ENCODE data around the gene ABHD2. TPM values are rescaled to one million over a fixed set of nuclear protein-coding genes. Genes with fewer than 3 reads are reported as not detected.
"Not testable (repeated sequence)": the region's sequence is repeated elsewhere in the genome, so short reads cannot be mapped to it uniquely, and the experiment has no call there.

Gene ABHD2
- total RNA-seq, 1 donor from 2014 or later = 84.4 TPM

- intact Hi-C loops (cut with micrococcal nuclease); ATAC-seq; DNase-seq: not testable (repeated sequence)
Measured at GRCh38 chr15:89239883-89240810, 151.9 kb downstream of the ABHD2 start.

DNA sequence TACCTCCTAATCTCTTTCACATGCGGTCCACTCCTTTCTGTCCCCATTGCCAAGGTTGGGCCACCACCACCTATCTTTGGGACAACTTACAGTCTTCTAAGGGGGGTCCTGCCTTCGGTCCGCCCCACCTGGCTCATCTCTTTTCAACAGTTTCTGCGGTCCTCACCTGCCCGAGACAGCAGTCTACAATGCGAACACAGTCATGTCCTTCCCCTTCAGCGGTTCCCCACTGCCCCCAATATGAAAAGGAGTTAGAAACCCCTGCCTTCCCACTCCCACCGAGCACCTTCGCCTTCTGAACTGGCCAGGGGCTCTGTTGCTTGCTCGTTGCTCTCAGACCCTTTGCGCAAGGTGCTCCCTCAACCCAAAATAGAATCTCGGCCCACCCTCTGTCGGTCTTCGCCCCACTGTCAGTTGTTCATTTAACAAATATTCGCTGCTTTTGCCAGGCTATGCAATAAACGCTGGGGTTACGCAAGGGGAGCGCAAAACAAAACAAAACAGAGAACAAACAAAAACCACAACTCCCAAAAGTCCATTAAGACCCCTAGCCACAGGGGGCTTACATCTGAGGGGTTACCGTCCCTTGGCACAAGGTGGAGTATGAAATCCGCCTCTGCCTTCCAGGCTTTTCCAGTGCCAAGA, 154.9 kb downstream of the ABHD2 start:
- ATAC-seq (peak; percentile 44), DNase-seq (no peak)
- intact Hi-C loops (cut with micrococcal nuclease) = no loop called here

DNA sequence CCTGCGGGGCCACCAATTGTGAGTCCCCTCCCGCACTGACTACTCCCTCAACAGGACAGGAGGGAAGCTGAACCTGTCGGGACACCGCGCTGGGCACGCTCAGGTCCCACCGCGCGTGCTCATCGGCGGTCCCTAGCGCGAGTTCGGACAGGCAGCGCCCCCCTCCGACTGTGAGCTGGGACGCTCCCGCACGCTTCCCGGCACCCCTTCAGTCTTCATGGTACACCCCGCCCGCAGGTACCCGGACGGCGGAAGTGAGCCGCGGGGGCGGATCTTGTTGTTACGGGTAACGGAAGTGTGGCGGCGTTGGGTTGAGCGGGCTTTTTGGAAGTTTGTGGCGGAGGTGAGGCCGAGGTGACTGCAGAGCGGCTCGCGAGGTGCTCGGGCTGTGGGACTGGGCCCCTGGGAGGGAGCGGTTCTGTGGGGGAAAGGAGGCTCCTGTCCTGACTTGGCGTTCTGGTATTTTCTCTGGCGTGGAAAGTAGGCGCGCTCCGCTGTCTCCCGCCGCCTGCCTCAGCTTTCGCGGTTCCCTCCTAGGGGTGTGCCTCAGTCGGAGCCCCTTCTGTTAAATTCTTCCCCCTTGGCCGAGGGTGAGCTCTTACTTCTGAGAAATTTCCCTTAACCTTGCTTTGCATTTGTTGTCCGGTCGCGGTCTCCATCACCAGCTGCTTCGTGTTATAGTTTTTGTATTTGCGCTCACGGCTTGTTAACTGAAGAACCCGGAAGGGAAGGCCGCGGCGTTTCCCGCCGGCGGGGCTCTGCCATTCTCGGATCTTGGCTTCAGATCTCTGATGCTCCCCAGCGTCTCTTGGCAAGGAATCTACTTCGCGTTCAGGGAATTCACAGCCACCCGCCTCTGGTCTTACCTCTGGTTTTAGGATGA, 155.7 kb downstream of the ABHD2 start, which contains the start of gene FANCI:
Gene FANCI, plus strand, starts transcription at position 289 of the 883 bp plus-strand sequence. CDS start 3,669 bp downstream, outside the sequence.
- peak; percentile 97 for DNase-seq
- intact Hi-C loops (cut with micrococcal nuclease) = no loop called here
- ATAC-seq = peak; percentile 100

- no peak for ATAC-seq
- no peak for DNase-seq
- intact Hi-C loops (cut with micrococcal nuclease) = no loop called here
Measured at GRCh38 chr15:89244574-89244903, 156.3 kb downstream of the ABHD2 start.

GRCh38 chr15:89247446-89247845, 159.2 kb downstream of the ABHD2 start:
- ATAC-seq = no peak
- DNase-seq = no peak
- intact Hi-C loops (cut with micrococcal nuclease) = no loop called here

- intact Hi-C loops (cut with micrococcal nuclease) = no loop called here
- DNase-seq (no peak), ATAC-seq (no peak)
Measured at GRCh38 chr15:89248584-89248983, 160.3 kb downstream of the ABHD2 start.

- intact Hi-C loops (cut with micrococcal nuclease); DNase-seq; ATAC-seq: not testable (repeated sequence)
Measured at GRCh38 chr15:89250142-89250541, 161.9 kb downstream of the ABHD2 start.

Other genes with a start within 250 kb of the ABHD2 start
- gene HAPLN3, start 192.9 kb upstream of the ABHD2 start, total RNA-seq = 2.0 TPM
- 322 TPM for gene MFGE8, start 175.1 kb upstream of the ABHD2 start, total RNA-seq
- not detected for gene RLBP1, start 133.1 kb downstream of the ABHD2 start, total RNA-seq
- 1.9 TPM for gene FANCI, start 155.5 kb downstream of the ABHD2 start, total RNA-seq
- gene POLG, start 246.4 kb downstream of the ABHD2 start, total RNA-seq = 39.5 TPM